HCT116 (cell line): ENCODE data around the gene DNPH1. TPM values are rescaled to one million over a fixed set of nuclear protein-coding genes. Genes with fewer than 3 reads are reported as not detected.
A peak's percentile ranks its signal among the peaks of the same experiment; 100 is the strongest.

ENCODE experiments used
- ATAC-seq: fragments of 200-7000 bp; cut with Tn5 transposase; 2 replicates; pipeline ENCODE4 v1.9.1; 2020; ENCODE audit warnings: mild to moderate bottlenecking, moderate library complexity
- BruUV-seq: library from RNA; stranded (reverse); fragments of 400-500 nt; replicated peaks from 2 replicates; lab custom pipeline; 2021; lab: Mats Ljungman, UMichigan
- CTCF ChIA-PET: fragments of 300-600 bp; sonication (Branson Sonifier 250); formaldehyde crosslinking; loops from one replicate; lab custom pipeline; 2021; ENCODE audit warnings: antibody characterized with exemption; lab: Charles Lee
- POLR2A ChIA-PET: fragments of 300-600, 350-600 bp; sonication (Branson Sonifier 250); formaldehyde crosslinking; loops from one replicate; lab custom pipeline; 2021; ENCODE audit warnings: antibody characterized with exemption; lab: Charles Lee
- RAD21 ChIA-PET, 2 experiments: fragments of 300-600 bp; sonication (Branson Sonifier 250); formaldehyde crosslinking; loops; one replicate each; lab custom pipeline; 2023; ENCODE audit warnings: low total read pairs in 2 of 2; ENCODE audit not compliant: uncharacterized antibody in 2 of 2, unreplicated experiment in 2 of 2, low non-redundant PET in 1 of 2; lab: Charles Lee
- DNase-seq: peaks from one replicate; pipeline ENCODE4 v3.0.0-alpha.2; 2010; ENCODE audit warnings: low read depth, low spot score
- H2AFZ ChIP-seq: fragments of 200-600 bp; shearing (Covaris generic), sonication (generic); 2 replicates; pipeline ENCODE4 v1.6.1; 2017; ENCODE audit warnings: low read depth, mixed run types, mixed read lengths, antibody characterized with exemption, low read length; ENCODE audit not compliant: poor library complexity, severe bottlenecking
- H3K27ac ChIP-seq: 2 replicates; pipeline ENCODE4 v1.5.1; 2012; ENCODE audit warnings: low read depth, low read length
- H3K27me3 ChIP-seq: fragments of 200-600 bp; sonication (generic); 2 replicates; pipeline ENCODE4 v1.6.1; 2016; ENCODE audit warnings: mixed run types, low read length, mixed read lengths; ENCODE audit not compliant: insufficient read depth
- H3K36me3 ChIP-seq, 2 experiments: fragments of 200-500 bp in 1 of 2; fragments of 200-600 bp in 1 of 2; sonication (Bioruptor generic) in 1 of 2; sonication (generic) in 1 of 2; 2 replicates each; pipeline versions ENCODE4 v1.5.1 to v1.6.1; 2014 to 2016; ENCODE audit warnings: low read length in 2 of 2, inconsistent platforms in 1 of 2, mixed read lengths in 1 of 2, mixed run types in 1 of 2; ENCODE audit not compliant: insufficient read depth in 2 of 2, control insufficient read depth in 1 of 2
- H3K4me1 ChIP-seq, 2 experiments: fragments of 200-600 bp in 1 of 2; sonication (generic) in 1 of 2; 2 replicates each; pipeline versions ENCODE4 v1.5.1 to v1.6.1; 2012 to 2017; ENCODE audit warnings: low read length in 2 of 2, inconsistent platforms in 1 of 2, mild to moderate bottlenecking in 1 of 2, mixed read lengths in 1 of 2, mixed run types in 1 of 2, moderate library complexity in 1 of 2; ENCODE audit not compliant: insufficient read depth in 2 of 2, control insufficient read depth in 1 of 2
- H3K4me2 ChIP-seq: fragments of 200-600 bp; sonication (generic); 2 replicates; pipeline ENCODE4 v1.6.1; 2017; ENCODE audit warnings: mixed run types, low read length, mixed read lengths
- H3K4me3 ChIP-seq, 2 experiments: fragments of 200-600 bp in 1 of 2; sonication (generic) in 1 of 2; replicated peaks in 1 of 2; 2 replicates each; pipeline ENCODE4 v1.5.1; 2011 to 2016; ENCODE audit warnings: low read length in 2 of 2, control low read depth in 1 of 2, low read depth in 1 of 2, mild to moderate bottlenecking in 1 of 2, mixed read lengths in 1 of 2, mixed run types in 1 of 2
- H3K79me2 ChIP-seq: fragments of 200-600 bp; sonication (generic); 2 replicates; pipeline ENCODE4 v1.6.1; 2017; ENCODE audit warnings: mild to moderate bottlenecking, mixed run types, low read length, moderate library complexity, mixed read lengths; ENCODE audit not compliant: insufficient read depth
- H3K9ac ChIP-seq: fragments of 200-600 bp; sonication (generic); 2 replicates; pipeline ENCODE4 v1.6.1; 2016; ENCODE audit warnings: low read length, mixed read lengths
- H3K9me2 ChIP-seq: fragments of 200-600 bp; sonication (generic), shearing (Covaris generic); 2 replicates; pipeline ENCODE4 v1.6.1; 2017; ENCODE audit warnings: mixed run types, mild to moderate bottlenecking, moderate library complexity; ENCODE audit not compliant: insufficient read depth
- H3K9me3 ChIP-seq, 2 experiments: fragments of 200-500 bp in 1 of 2; fragments of 200-600 bp in 1 of 2; sonication (Bioruptor generic) in 1 of 2; sonication (generic) in 1 of 2; 2 replicates each; pipeline ENCODE4 v1.6.1; 2014 to 2017; ENCODE audit warnings: low read length in 2 of 2, mixed read lengths in 2 of 2, inconsistent platforms in 1 of 2, low read depth in 1 of 2, mild to moderate bottlenecking in 1 of 2, mixed run types in 1 of 2, moderate library complexity in 1 of 2; ENCODE audit not compliant: control insufficient read depth in 1 of 2, insufficient read depth in 1 of 2
- H4K20me1 ChIP-seq: fragments of 200-600 bp; sonication (generic), shearing (Covaris generic); 2 replicates; pipeline ENCODE4 v1.6.1; 2017; ENCODE audit warnings: mixed run types, mild to moderate bottlenecking, moderate library complexity; ENCODE audit not compliant: insufficient read depth
- CTCF ChIP-seq, 3 experiments: fragments of 200-600 bp in 1 of 3; sonication (generic) in 1 of 3; IDR thresholded peaks in 2 of 3; conservative IDR thresholded peaks in 1 of 3; 2 replicates each; pipeline ENCODE4 v1.5.1; 2012 to 2017; ENCODE audit warnings: low read depth in 2 of 3, low read length in 2 of 3, antibody characterized with exemption in 1 of 3, borderline replicate concordance in 1 of 3, control low read depth in 1 of 3, mild to moderate bottlenecking in 1 of 3, mixed read lengths in 1 of 3, mixed run types in 1 of 3, moderate library complexity in 1 of 3; ENCODE audit not compliant: insufficient read depth in 1 of 3
- FOSL1 ChIP-seq: IDR thresholded peaks from 2 replicates; pipeline ENCODE4 v1.6.1; 2012; ENCODE audit warnings: low read depth
- POLR2AphosphoS5 ChIP-seq: IDR thresholded peaks from 2 replicates; pipeline ENCODE4 v1.6.1; 2011; ENCODE audit warnings: mild to moderate bottlenecking, low read depth, low read length, moderate library complexity
- RAD21 ChIP-seq: IDR thresholded peaks from 2 replicates; pipeline ENCODE4 v1.6.1; 2012; ENCODE audit warnings: low read depth, mild to moderate bottlenecking
- SP1 ChIP-seq: IDR thresholded peaks from 2 replicates; pipeline ENCODE4 v1.6.1; 2012; ENCODE audit warnings: low read depth
- YY1 ChIP-seq: IDR thresholded peaks from 2 replicates; pipeline ENCODE4 v1.6.1; 2011; ENCODE audit warnings: low read length, low read depth, moderate library complexity, mild to moderate bottlenecking; ENCODE audit not compliant: insufficient replicate concordance; ENCODE audit errors: extremely low read depth
- intact Hi-C: fragments of 100-400 bp; cut with micrococcal nuclease; formaldehyde crosslinking; loops from 2 replicates; pipeline ENCODE4 v1.10.0; 2022
- total RNA-seq: library from RNA; stranded (reverse); gene quantifications from one replicate; pipeline ENCODE4 v1.2.1, GENCODE V29; 2021; ENCODE audit not compliant: unreplicated experiment

Gene DNPH1
- total RNA-seq, 1 experiment from 2014 or later: 117 TPM

DNA sequence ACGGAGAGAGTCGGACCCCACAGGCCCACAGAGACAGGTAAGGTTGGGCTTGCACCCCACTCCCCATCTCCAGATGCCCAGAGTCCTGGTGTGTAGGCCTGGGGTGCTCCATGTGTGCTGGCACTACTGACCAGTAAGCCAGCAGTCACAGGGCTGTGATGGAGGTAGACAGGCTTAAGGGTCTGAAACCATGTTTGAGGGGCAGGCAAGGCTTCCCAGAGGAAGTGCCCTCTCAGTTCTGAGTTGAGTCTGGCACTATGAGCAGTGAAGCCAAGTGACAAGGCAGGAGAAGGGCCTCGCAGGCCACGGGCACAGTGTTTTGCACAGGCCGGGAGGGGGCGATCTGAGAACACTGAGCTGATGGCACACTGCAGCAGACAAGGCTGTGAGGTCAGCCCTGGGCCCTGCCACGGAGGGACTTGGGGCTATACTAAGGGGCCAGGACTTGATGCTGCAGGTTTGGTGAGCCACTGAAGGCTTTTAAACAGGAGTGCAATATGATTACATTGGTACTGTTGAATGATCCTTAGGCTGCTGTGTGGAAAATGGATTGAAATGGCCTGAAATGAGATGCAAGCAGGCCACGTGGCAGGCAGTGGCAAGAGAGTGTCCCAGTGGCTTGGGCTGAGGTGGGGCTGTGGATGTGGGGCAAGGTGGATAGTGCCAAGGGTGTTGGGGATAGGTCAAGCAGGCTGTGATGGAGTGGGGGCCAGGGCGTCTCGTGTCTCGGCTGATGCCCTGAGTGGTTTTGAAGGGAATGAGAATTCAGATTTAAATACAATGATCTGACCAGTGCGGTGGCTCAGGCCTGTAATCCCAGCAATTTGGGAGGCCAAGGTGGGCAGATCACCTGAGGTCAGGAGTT lies 34.3 kb upstream of the DNPH1 start:
- peak overlapping the region; percentile 90 for H2AFZ ChIP-seq
- peak; percentile 99 for ATAC-seq
- TF ChIP-seq FOSL1 (no peak), YY1 (peak; percentile 23), RAD21 (peak; percentile 97), CTCF (IDR thresholded peaks at IDR 0.05 in 2 of 3, conservative IDR thresholded peaks at IDR 0.05 in 1 of 3; ENCODE audit: borderline replicate concordance in 1 of 3, insufficient read depth in 1 of 3, low read depth in 2 of 3, low read length in 2 of 3) (peak; percentile 86 to 91 (median 88)), SP1 (no peak), POLR2AphosphoS5 (0 out of 2 replicates have a peak, but pooled peaks have one; percentile 17)
- TF ChIP-seq, all 23 proteins: peak for 4
- no peaks in the 10 kb centered on the region for H4K20me1 ChIP-seq
- no peaks in the 10 kb centered on the region for H3K9me2 ChIP-seq
- H3K4me2 ChIP-seq: no peak overlapping the region
- BruUV-seq: no TSS peak
- POLR2A ChIA-PET: no interaction called here
- H3K9me3 ChIP-seq: no peaks in the 10 kb centered on the region
- H3K36me3 ChIP-seq: no peaks in the 10 kb centered on the region
- no peak overlapping the region for H3K27ac ChIP-seq
- RAD21 ChIA-PET: interaction anchor here in 1 of 2 experiments (1.1 to 1.3 kb wide), 2 partner anchors 71 to 233 kb away, joined by 3 read pairs; no protein-coding TSS in a partner anchor
- intact Hi-C loops: loop anchor here (1.0 kb wide), 3 partner anchors 71 to 243 kb away; no protein-coding TSS in a partner anchor
- H3K9ac ChIP-seq: no peak overlapping the region
- peak; percentile 51 for DNase-seq
- no peaks in the 10 kb centered on the region for H3K4me1 ChIP-seq
- no peaks in the 10 kb centered on the region for H3K27me3 ChIP-seq
- no peaks in the 10 kb centered on the region for H3K79me2 ChIP-seq
- CTCF ChIA-PET: interaction anchor here (0.6 to 3.8 kb wide), 12 partner anchors 9 to 243 kb away, joined by 3 to 23 read pairs (median 4); partner anchors contain the start of genes DNPH1 and ZNF318
- H3K4me3 ChIP-seq: no peak overlapping the region
